LNCAP (cell line): ENCODE data around the gene VPS26B.
A peak's percentile ranks its signal among the peaks of the same experiment; 100 is the strongest.

Experiments used
- CTCF ChIP-seq: fragments of 450-650 bp; IDR thresholded peaks from 2 replicates; pipeline ENCODE4 v1.5.1; 2017; ENCODE audit warnings: mild to moderate bottlenecking

The VPS26B gene

GRCh38 chr11:134264966-134265764 lies 40.7 kb downstream of the VPS26B start:
- TF ChIP-seq CTCF: no peak

- no peak for TF ChIP-seq CTCF
Measured at GRCh38 chr11:134266440-134266839, 42.0 kb downstream of the VPS26B start.

GRCh38 chr11:134266841-134267251 lies 42.4 kb downstream of the VPS26B start:
- TF ChIP-seq CTCF: no peak

GRCh38 chr11:134267461-134267860 lies 43.0 kb downstream of the VPS26B start:
- TF ChIP-seq CTCF: no peak

GRCh38 chr11:134267966-134268365 lies 43.5 kb downstream of the VPS26B start:
- no peak for TF ChIP-seq CTCF

GRCh38 chr11:134270250-134270714 lies 45.8 kb downstream of the VPS26B start:
- TF ChIP-seq CTCF: peak; percentile 14; the same call in 1 of the 2 replicates

GRCh38 chr11:134271978-134272377 lies 47.5 kb downstream of the VPS26B start:
- no peak for TF ChIP-seq CTCF
